Mucosa of descending colon (tissue), 3 donors: ENCODE data around the gene XRCC6. TPM values are rescaled to one million over a fixed set of nuclear protein-coding genes. Genes with fewer than 3 reads are reported as not detected.
A peak's percentile ranks its signal among the peaks of the same experiment; 100 is the strongest.
"Not testable (repeated sequence)": the region's sequence is repeated elsewhere in the genome, so short reads cannot be mapped to it uniquely, and the experiment has no call there.

Source experiments
- ATAC-seq: fragments of 200-7000 bp; cut with Tn5 transposase; one replicate; pipeline ENCODE4 v1.9.1; 2020; ENCODE audit warnings: mild to moderate bottlenecking, moderate library complexity
- DNase-seq, 3 donors: peaks; one replicate each; pipeline ENCODE4 v3.0.0-alpha.2; 2020
- H3K36me3 ChIP-seq: fragments of 200-600 bp; one replicate; pipeline ENCODE4 v1.8.0; 2021; ENCODE audit warnings: low read depth, mild to moderate bottlenecking
- H3K4me1 ChIP-seq: fragments of 200-600 bp; one replicate; pipeline ENCODE4 v1.8.0; 2021; ENCODE audit warnings: low read depth, mild to moderate bottlenecking
- H3K4me3 ChIP-seq: fragments of 200-600 bp; one replicate; pipeline ENCODE4 v1.8.0; 2021; ENCODE audit warnings: mild to moderate bottlenecking
- H3K9me3 ChIP-seq: fragments of 200-600 bp; one replicate; pipeline ENCODE4 v1.8.0; 2021; ENCODE audit warnings: mild to moderate bottlenecking
- intact Hi-C, 2 donors: fragments of 100-400 bp; cut with DNase I in 1 of 2; cut with micrococcal nuclease in 1 of 2; formaldehyde crosslinking; loops; one replicate each; pipeline versions ENCODE4 v1.11.0 to v1.11.1; 2022; cut with DNase I, micrococcal nuclease
- total RNA-seq, 3 donors: library from RNA; stranded (reverse); fragmentation: NEBNext Ultra II Directional in 2 of 3; extraction: Animal tissue kit (Norgen Biotek cat#: 25700) in 2 of 3; gene quantifications; one replicate each; pipeline versions ENCODE4 v1.2.1 to v1.2.4, GENCODE V29; 2021 to 2023
- TF ChIP-seq, protein P1 (sequence below): fragments of 200-600 bp; IDR thresholded peaks from one replicate; pipeline ENCODE4 v1.8.0; 2022; ENCODE audit warnings: antibody characterized with exemption, mild to moderate bottlenecking
- donor health status: DM: no; HTN: no; CAD: no; lungs with moderate emphysema.
- donor health status: DM: no; HTN: no; CAD: no.
- donor health status: DM: no; HTN: yes; CAD: no.

The XRCC6 gene
- total RNA-seq, 3 donors from 2014 or later: 169 to 193 (median 177) TPM

- Histone ChIP-seq H3K4me1 (no peaks in the 10 kb centered on the region), H3K4me3 (no peak overlapping the region), H3K36me3 (no peaks in the 10 kb centered on the region), H3K9me3 (no peaks in the 10 kb centered on the region)
- TF ChIP-seq, protein P1, sequence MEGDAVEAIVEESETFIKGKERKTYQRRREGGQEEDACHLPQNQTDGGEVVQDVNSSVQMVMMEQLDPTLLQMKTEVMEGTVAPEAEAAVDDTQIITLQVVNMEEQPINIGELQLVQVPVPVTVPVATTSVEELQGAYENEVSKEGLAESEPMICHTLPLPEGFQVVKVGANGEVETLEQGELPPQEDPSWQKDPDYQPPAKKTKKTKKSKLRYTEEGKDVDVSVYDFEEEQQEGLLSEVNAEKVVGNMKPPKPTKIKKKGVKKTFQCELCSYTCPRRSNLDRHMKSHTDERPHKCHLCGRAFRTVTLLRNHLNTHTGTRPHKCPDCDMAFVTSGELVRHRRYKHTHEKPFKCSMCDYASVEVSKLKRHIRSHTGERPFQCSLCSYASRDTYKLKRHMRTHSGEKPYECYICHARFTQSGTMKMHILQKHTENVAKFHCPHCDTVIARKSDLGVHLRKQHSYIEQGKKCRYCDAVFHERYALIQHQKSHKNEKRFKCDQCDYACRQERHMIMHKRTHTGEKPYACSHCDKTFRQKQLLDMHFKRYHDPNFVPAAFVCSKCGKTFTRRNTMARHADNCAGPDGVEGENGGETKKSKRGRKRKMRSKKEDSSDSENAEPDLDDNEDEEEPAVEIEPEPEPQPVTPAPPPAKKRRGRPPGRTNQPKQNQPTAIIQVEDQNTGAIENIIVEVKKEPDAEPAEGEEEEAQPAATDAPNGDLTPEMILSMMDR: no peak
- ATAC-seq (no peak), DNase-seq (no peak)
- intact Hi-C loops: no loop called here
Observed at GRCh38 chr22:41664490-41664889, 43.4 kb downstream of the XRCC6 start.

DNA sequence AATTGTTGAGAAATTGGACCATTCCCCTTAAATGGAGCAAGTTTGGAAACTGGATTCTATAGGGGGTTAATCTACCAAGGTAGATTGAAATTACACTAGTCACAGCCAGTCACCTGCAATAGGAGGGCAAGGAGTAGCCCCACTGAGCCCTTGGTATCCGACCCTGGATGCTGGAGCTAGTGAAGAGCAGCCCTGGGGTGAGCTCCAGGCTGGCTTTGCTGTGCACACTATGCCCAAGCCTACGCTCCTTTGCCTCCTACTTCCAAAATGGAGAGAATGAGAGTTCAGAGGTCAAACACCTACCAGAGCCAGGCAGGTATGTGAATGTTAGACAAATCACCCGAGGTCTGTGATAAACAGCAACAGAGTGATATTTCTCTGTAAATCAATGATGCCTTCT lies 43.9 kb downstream of the XRCC6 start:
- TF ChIP-seq, protein P1: no peak
- DNase-seq (no peak), ATAC-seq (no peak)
- intact Hi-C loops: no loop called here
- Histone ChIP-seq H3K4me3 (no peak overlapping the region), H3K9me3 (no peaks in the 10 kb centered on the region), H3K36me3 (no peaks in the 10 kb centered on the region), H3K4me1 (no peaks in the 10 kb centered on the region)

DNA sequence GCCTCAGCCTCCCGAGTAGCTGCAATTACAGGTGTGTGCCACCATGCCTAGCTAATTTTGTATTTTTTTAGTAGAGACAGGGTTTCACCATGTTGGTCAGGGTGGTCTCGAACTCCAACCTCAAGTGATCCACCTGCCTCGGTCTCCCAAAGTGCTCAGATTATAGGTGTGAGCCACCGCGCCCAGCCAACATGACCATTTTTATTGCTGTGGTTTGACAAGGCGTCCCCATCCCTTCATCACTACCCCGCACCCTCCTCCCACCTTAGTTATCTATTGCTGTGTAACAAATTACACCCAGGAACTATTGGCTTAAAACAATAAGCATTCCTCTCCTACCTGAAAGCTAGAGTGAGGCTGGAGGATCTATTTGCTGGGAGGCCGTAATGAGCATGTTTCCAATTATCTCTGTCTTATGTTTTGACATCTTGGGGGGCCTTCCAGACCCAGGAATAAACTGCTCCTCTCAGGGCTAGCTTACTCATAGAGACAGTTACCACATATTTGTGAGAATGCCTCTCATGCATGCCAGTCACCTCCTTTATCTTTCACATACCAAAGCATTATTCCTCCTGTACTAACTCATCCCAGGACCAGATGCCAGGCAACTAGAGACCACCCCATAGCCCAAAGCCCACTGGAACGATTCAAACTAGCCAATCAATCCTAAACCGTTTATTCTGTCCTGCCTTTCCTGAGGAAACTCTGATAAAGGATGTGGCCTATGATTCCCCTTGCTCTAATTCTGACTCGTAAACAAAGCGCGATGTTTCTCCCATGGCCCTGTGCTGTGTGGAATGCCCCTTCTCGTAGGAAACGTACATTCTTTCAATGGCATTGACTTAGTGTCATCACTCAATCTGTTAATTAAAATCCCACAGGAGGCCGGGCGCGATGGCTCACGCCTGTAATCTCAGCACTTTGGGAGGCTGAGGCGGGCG lies 48.1 kb downstream of the XRCC6 start:
- peak in 1 of 3 donors; percentile 25 for DNase-seq
- H3K4me1 ChIP-seq: no peaks in the 10 kb centered on the region
- ATAC-seq: no peak
- H3K4me3 ChIP-seq: no peak overlapping the region
- TF ChIP-seq, protein P1: no peak
- no peaks in the 10 kb centered on the region for H3K9me3 ChIP-seq
- intact Hi-C loops: no loop called here
- H3K36me3 ChIP-seq: no peaks in the 10 kb centered on the region

DNA sequence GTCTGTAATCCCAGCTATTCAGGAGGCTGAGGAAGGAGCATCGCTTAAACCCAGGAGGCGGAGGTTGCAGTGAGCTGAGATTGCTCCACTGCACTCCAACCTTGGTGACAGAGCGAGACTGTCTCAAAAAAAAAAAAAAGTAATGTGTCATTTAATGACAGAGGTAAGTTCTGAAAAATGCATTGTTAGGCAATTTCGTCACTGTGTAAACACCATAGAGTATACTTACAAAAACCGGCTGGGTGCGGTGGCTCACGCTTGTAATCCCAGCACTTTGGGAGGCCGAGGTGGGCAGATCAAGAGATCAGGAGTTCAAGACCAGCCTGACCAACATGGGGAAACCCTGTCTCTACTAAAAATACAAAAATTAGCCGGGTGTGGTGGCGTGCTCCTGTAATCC lies 51.0 kb downstream of the XRCC6 start:
- H3K4me1 ChIP-seq, H3K4me3 ChIP-seq, H3K9me3 ChIP-seq, intact Hi-C loops, H3K36me3 ChIP-seq, DNase-seq: not testable (repeated sequence)
- ATAC-seq: peak; percentile 70

DNA sequence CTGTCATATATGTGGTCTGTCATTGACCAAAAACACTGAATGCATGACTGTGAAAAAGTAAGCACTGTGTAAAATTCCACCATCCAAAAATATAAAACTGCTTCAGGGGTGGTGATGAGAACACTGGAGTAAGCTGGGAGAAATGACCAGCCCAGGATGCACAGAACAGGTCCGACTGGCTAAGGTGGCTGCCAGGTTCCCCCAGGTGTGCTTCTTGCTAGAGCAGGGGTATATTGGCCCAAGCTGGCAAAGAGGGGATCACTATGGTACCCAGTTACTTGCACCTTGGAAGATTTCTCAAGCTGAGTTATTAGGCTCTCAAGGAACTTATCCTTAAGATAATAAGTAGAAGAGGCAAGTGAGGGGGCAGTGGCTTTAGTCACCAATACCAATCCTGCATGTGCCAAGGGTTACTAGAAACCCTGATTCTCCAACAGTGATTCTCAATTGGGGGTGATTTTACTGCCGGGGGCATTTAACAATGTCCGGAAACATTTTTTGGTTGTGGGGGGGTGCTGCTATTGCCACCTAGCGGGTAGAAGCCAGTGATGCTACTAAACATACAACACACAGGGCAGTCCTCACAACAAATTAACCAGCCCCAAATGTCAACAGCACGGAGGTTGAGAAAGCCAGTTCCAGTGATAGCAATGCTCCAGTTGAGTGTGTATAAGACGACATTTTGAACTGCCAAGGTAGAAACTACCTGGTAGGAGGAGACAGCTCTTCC lies 51.9 kb downstream of the XRCC6 start:
- Histone ChIP-seq H3K4me3 (no peak overlapping the region), H3K36me3 (no peaks in the 10 kb centered on the region), H3K4me1 (no peaks in the 10 kb centered on the region), H3K9me3 (no peaks in the 10 kb centered on the region)
- intact Hi-C loops: no loop called here
- DNase-seq (no peak), ATAC-seq (peak; percentile 34)
- TF ChIP-seq, protein P1: no peak

GRCh38 chr22:41674846-41675340 lies 53.8 kb downstream of the XRCC6 start:
- intact Hi-C loops: no loop called here
- Histone ChIP-seq H3K9me3 (no peaks in the 10 kb centered on the region), H3K36me3 (no peaks in the 10 kb centered on the region), H3K4me1 (no peaks in the 10 kb centered on the region), H3K4me3 (no peak overlapping the region)
- ATAC-seq: no peak
- no peak for DNase-seq
- TF ChIP-seq, protein P1: no peak
